ENCODE data around the gene GOLGA2. TPM values are rescaled to one million over a fixed set of nuclear protein-coding genes. Genes with fewer than 3 reads are reported as not detected.

The GOLGA2 gene
- total RNA-seq, 1 donor from 2014 or later = 86.9 TPM

- Histone ChIP-seq H3K36me3 (peaks cover 21% of the 10 kb centered on the region), H3K27me3 (ENCODE audit: low read depth) (no peaks in the 10 kb centered on the region), H3K9me3 (replicated peaks) (no peaks in the 10 kb centered on the region), H3K4me1 (peaks cover 70% of the 10 kb centered on the region), H3K4me3 (peak overlapping the region; percentile 93), H3K27ac (replicated peaks) (peak overlapping the region; percentile 90)
- DNase-seq = no peak
- intact Hi-C loops (cut with micrococcal nuclease) = no loop called here
- no peak for TF ChIP-seq CTCF (IDR thresholded peaks at IDR 0.05; ENCODE audit: borderline replicate concordance)
Measured at GRCh38 chr9:128276574-128277270, 915 bp upstream of the GOLGA2 start.

DNA sequence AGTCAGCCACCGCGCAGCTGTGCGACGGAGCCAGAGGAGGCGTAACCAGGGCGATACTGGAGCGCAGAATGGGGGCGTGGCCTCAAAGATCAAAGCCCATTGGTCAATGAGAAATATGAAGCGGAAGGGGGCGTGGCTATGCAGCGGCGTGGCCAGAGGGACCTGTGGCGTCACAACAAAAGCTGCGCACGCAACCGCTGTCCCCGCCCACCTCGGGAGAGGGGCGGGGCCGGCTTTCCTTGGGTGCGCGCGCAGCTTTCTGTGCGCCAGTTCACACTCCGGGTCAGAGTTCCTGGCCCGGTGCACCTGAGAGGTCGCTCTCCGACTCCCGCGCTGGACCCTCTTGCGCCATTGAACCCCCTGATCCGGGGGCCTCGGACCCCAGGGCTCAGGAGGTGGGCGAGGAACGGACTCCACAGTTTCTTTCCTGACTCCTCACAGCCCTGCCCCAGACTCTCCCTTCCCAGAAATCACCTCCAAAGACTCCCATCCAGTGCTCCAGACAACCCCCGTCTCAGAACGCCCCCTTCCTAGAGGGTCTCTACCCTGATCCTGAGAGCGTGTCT lies 284 bp upstream of the GOLGA2 start, which contains the start of gene SWI5:
SWI5 (plus strand) TSS at position 269 of the 566 bp plus-strand sequence.
- peaks cover 27% of the 10 kb centered on the region for H3K36me3 ChIP-seq
- no peak for TF ChIP-seq CTCF (IDR thresholded peaks at IDR 0.05; ENCODE audit: borderline replicate concordance)
- peak within 1 kb of the TSS; percentile 93 for H3K4me3 ChIP-seq
- peak; percentile 100 for DNase-seq
- intact Hi-C loops (cut with micrococcal nuclease) = no loop called here
- H3K27ac ChIP-seq (replicated peaks) = peak within 1 kb of the TSS; percentile 90
- H3K9me3 ChIP-seq (replicated peaks) = no peaks in the 10 kb centered on the region
- H3K4me1 ChIP-seq = peaks cover 70% of the 10 kb centered on the region
- no peaks in the 10 kb centered on the region for H3K27me3 ChIP-seq (ENCODE audit: low read depth)

- no peaks in the 10 kb centered on the region for H3K9me3 ChIP-seq (replicated peaks)
- H3K27me3 ChIP-seq (ENCODE audit: low read depth) = no peaks in the 10 kb centered on the region
- peaks cover 58% of the 10 kb centered on the region for H3K4me1 ChIP-seq
- H3K36me3 ChIP-seq = peaks cover 33% of the 10 kb centered on the region
- no peak for DNase-seq
- peak overlapping the region; percentile 90 for H3K27ac ChIP-seq (replicated peaks)
- intact Hi-C loops (cut with micrococcal nuclease) = no loop called here
- H3K4me3 ChIP-seq = peak overlapping the region; percentile 93
- TF ChIP-seq CTCF (IDR thresholded peaks at IDR 0.05; ENCODE audit: borderline replicate concordance) = no peak
Measured at GRCh38 chr9:128274245-128274644, 1.6 kb downstream of the GOLGA2 start.

DNA sequence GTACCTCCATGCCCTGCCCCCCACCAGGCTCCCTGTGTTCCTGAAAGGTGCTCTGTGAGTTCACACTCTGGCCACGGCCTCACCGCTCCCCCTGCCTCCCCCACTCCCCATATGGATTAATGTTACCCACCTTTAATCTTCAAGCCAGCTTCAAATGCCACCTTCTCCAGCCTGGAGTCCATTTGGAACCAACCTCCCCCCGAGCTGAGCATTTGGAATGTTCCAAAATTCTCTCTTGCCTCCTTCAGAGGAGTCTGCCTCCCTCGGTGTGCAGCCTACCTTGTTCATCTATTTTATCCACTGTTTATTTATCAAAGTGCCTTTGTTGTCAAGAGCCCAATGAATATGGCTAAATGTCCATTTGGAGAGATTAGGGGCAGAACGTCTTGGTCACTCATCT lies 4.3 kb downstream of the GOLGA2 start:
- no peak for TF ChIP-seq CTCF (IDR thresholded peaks at IDR 0.05; ENCODE audit: borderline replicate concordance)
- H3K27ac ChIP-seq (replicated peaks) = no peak overlapping the region
- H3K27me3 ChIP-seq (ENCODE audit: low read depth) = no peaks in the 10 kb centered on the region
- H3K4me1 ChIP-seq = peaks cover 33% of the 10 kb centered on the region
- DNase-seq = no peak
- H3K4me3 ChIP-seq = no peak overlapping the region
- H3K9me3 ChIP-seq (replicated peaks) = no peaks in the 10 kb centered on the region
- H3K36me3 ChIP-seq = peaks cover 55% of the 10 kb centered on the region
- intact Hi-C loops (cut with micrococcal nuclease) = no loop called here

DNA sequence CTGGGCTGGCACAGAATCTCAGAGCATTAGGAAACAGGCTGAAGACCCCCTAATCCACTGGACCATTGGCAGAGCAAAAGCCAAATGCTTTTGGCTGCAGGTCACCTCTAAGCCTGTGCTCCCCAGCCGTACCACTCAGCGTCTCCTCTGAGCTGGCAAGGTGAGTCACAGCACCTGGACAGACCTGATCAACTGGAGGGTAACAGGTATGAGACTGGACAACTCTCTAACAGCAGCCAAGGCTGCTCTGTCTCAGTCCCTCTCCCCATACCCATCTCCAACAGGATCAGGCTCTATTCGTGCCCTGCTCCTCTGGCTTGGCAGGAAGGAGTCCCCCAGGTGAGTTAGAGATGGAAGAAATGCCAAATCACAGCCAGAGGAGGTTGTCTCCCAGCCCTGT lies 4.7 kb downstream of the GOLGA2 start:
- intact Hi-C loops (cut with micrococcal nuclease) = no loop called here
- H3K27ac ChIP-seq (replicated peaks) = no peak overlapping the region
- H3K36me3 ChIP-seq = peaks cover 59% of the 10 kb centered on the region
- H3K27me3 ChIP-seq (ENCODE audit: low read depth) = no peaks in the 10 kb centered on the region
- peaks cover 32% of the 10 kb centered on the region for H3K4me1 ChIP-seq
- no peaks in the 10 kb centered on the region for H3K9me3 ChIP-seq (replicated peaks)
- TF ChIP-seq CTCF (IDR thresholded peaks at IDR 0.05; ENCODE audit: borderline replicate concordance) = no peak
- H3K4me3 ChIP-seq = no peak overlapping the region
- no peak for DNase-seq
